ENCODE data around the gene CHKA. TPM values are rescaled to one million over a fixed set of nuclear protein-coding genes. Genes with fewer than 3 reads are reported as not detected.

The CHKA gene
- total RNA-seq, 1 donor from 2014 or later = 46.7 TPM

GRCh38 chr11:68165601-68166000 lies 44.4 kb upstream of the CHKA start:
- Mint-ChIP-seq H3K36me3 (peaks cover 26% of the 10 kb centered on the region), H3K4me1 (ENCODE audit: unreplicated experiment) (peaks cover 4% of the 10 kb centered on the region)

DNA sequence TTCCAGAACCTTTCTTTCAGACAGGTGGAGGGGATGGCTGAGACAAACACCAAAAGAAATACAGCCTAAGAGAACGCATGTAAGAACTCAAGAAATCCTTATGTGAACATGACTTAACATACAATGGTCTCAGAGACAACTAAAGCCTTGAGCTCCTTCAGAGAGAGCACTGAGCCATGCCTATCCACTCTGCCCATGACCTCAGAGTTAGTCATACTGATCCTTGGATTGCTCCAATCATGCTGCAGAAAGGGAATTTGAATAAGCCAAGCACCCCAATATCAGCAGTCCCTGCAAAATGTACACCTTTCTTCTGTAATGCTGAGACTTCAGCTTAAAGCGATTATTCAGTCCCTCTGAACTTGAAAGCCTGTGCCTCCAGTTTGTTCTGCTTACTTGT lies 43.2 kb upstream of the CHKA start:
- Mint-ChIP-seq H3K4me3 (no peak overlapping the region), H3K9me3 (no peaks in the 10 kb centered on the region), H3K4me1 (ENCODE audit: unreplicated experiment) (peaks cover 9% of the 10 kb centered on the region), H3K27me3 (no peaks in the 10 kb centered on the region), H3K27ac (no peak overlapping the region), H3K36me3 (peaks cover 18% of the 10 kb centered on the region)
- no peak for DNase-seq (ENCODE audit: extremely low spot score, unreplicated experiment)
- TF ChIP-seq, protein P1, sequence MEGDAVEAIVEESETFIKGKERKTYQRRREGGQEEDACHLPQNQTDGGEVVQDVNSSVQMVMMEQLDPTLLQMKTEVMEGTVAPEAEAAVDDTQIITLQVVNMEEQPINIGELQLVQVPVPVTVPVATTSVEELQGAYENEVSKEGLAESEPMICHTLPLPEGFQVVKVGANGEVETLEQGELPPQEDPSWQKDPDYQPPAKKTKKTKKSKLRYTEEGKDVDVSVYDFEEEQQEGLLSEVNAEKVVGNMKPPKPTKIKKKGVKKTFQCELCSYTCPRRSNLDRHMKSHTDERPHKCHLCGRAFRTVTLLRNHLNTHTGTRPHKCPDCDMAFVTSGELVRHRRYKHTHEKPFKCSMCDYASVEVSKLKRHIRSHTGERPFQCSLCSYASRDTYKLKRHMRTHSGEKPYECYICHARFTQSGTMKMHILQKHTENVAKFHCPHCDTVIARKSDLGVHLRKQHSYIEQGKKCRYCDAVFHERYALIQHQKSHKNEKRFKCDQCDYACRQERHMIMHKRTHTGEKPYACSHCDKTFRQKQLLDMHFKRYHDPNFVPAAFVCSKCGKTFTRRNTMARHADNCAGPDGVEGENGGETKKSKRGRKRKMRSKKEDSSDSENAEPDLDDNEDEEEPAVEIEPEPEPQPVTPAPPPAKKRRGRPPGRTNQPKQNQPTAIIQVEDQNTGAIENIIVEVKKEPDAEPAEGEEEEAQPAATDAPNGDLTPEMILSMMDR (conservative IDR thresholded peaks at IDR 0.05) = no peak

More at GRCh38 chr11:68165601-68166000, 44.4 kb upstream of the CHKA start:
- no peaks in the 10 kb centered on the region for H3K9me3 Mint-ChIP-seq
- no peaks in the 10 kb centered on the region for H3K27me3 Mint-ChIP-seq
- no peak overlapping the region for H3K4me3 Mint-ChIP-seq
- DNase-seq (ENCODE audit: extremely low spot score, unreplicated experiment) = no peak
- TF ChIP-seq, protein P1 (conservative IDR thresholded peaks at IDR 0.05) = no peak
- no peak overlapping the region for H3K27ac Mint-ChIP-seq

- Mint-ChIP-seq H3K27me3 (no peaks in the 10 kb centered on the region), H3K36me3 (peaks cover 15% of the 10 kb centered on the region), H3K4me3 (no peak overlapping the region), H3K9me3 (no peaks in the 10 kb centered on the region), H3K27ac (no peak overlapping the region), H3K4me1 (ENCODE audit: unreplicated experiment) (peaks cover 9% of the 10 kb centered on the region)
- TF ChIP-seq, protein P1 (conservative IDR thresholded peaks at IDR 0.05) = no peak
- no peak for DNase-seq (ENCODE audit: extremely low spot score, unreplicated experiment)
These were observed 42.5 kb upstream of the CHKA start for GRCh38 chr11:68163691-68164090.

GRCh38 chr11:68160100-68160695 lies 39.0 kb upstream of the CHKA start:
- H3K27me3 Mint-ChIP-seq = no peaks in the 10 kb centered on the region
- H3K27ac Mint-ChIP-seq = no peak overlapping the region
- no peak for DNase-seq (ENCODE audit: extremely low spot score, unreplicated experiment)
- no peaks in the 10 kb centered on the region for H3K9me3 Mint-ChIP-seq
- H3K36me3 Mint-ChIP-seq = peaks cover 25% of the 10 kb centered on the region
- no peak overlapping the region for H3K4me3 Mint-ChIP-seq
- peaks cover 9% of the 10 kb centered on the region for H3K4me1 Mint-ChIP-seq (ENCODE audit: unreplicated experiment)
- TF ChIP-seq, protein P1 (conservative IDR thresholded peaks at IDR 0.05) = no peak

- H3K4me3 Mint-ChIP-seq = no peak overlapping the region
- no peaks in the 10 kb centered on the region for H3K9me3 Mint-ChIP-seq
- no peak overlapping the region for H3K27ac Mint-ChIP-seq
- peaks cover 27% of the 10 kb centered on the region for H3K36me3 Mint-ChIP-seq
- no peak for DNase-seq (ENCODE audit: extremely low spot score, unreplicated experiment)
- H3K27me3 Mint-ChIP-seq = no peaks in the 10 kb centered on the region
- TF ChIP-seq, protein P1 (conservative IDR thresholded peaks at IDR 0.05) = no peak
- H3K4me1 Mint-ChIP-seq (ENCODE audit: unreplicated experiment) = peaks cover 9% of the 10 kb centered on the region
These were observed 38.5 kb upstream of the CHKA start for GRCh38 chr11:68159665-68160064.

Measured in type B pancreatic cell (in vitro differentiated cells).